GM06990 (cell line): ENCODE results near the gene TEX38.
"Not testable (repeated sequence)": the region's sequence is repeated elsewhere in the genome, so short reads cannot be mapped to it uniquely, and the experiment has no call there.

Source experiments
- DNase-seq: peaks from one replicate; pipeline ENCODE4 v3.0.0-alpha.2; 2011; ENCODE audit not compliant: insufficient read length; ENCODE audit errors: extremely low read depth
- H3K27me3 ChIP-seq: replicated peaks from 2 replicates; pipeline ENCODE4 v1.6.0; 2011; ENCODE audit warnings: low read length; ENCODE audit not compliant: control insufficient read depth, insufficient read depth
- H3K36me3 ChIP-seq: 2 replicates; pipeline ENCODE4 v1.5.1; 2011; ENCODE audit warnings: low read length; ENCODE audit not compliant: control insufficient read depth, insufficient read depth
- H3K4me3 ChIP-seq: replicated peaks from 2 replicates; pipeline ENCODE4 v1.5.1; 2011; ENCODE audit warnings: low read depth, mild to moderate bottlenecking, control low read depth, low read length
- TF ChIP-seq, protein P1 (sequence below): IDR thresholded peaks from 2 replicates; pipeline ENCODE4 v1.5.1; 2011; ENCODE audit warnings: low read length, control low read depth, mild to moderate bottlenecking, inconsistent platforms; ENCODE audit not compliant: insufficient read depth, poor library complexity, severe bottlenecking

Gene TEX38

DNA sequence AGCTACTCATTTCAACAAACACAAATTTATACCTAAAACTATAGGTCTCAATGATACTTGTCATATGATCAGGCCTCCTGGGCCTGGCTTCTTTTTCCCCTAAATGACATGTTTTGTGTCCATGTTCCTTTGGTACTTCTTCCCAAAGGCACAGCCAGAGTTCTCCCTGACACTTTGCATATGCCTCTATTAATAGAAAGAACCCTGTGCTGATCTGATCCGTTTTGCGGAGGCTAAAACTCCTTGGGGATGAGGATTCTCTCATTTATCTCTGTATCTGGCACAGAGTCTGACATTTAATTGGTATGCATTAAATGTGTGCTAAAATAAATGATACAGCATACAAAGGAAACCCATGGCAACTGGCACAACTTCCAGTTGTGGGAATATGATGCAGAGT, 15.0 kb upstream of the TEX38 start:
- TF ChIP-seq, protein P1, sequence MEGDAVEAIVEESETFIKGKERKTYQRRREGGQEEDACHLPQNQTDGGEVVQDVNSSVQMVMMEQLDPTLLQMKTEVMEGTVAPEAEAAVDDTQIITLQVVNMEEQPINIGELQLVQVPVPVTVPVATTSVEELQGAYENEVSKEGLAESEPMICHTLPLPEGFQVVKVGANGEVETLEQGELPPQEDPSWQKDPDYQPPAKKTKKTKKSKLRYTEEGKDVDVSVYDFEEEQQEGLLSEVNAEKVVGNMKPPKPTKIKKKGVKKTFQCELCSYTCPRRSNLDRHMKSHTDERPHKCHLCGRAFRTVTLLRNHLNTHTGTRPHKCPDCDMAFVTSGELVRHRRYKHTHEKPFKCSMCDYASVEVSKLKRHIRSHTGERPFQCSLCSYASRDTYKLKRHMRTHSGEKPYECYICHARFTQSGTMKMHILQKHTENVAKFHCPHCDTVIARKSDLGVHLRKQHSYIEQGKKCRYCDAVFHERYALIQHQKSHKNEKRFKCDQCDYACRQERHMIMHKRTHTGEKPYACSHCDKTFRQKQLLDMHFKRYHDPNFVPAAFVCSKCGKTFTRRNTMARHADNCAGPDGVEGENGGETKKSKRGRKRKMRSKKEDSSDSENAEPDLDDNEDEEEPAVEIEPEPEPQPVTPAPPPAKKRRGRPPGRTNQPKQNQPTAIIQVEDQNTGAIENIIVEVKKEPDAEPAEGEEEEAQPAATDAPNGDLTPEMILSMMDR: no peak
- no peak for DNase-seq
- Histone ChIP-seq H3K36me3 (peaks cover 1% of the 10 kb centered on the region), H3K27me3 (no peaks in the 10 kb centered on the region), H3K4me3 (no peak overlapping the region)

DNA sequence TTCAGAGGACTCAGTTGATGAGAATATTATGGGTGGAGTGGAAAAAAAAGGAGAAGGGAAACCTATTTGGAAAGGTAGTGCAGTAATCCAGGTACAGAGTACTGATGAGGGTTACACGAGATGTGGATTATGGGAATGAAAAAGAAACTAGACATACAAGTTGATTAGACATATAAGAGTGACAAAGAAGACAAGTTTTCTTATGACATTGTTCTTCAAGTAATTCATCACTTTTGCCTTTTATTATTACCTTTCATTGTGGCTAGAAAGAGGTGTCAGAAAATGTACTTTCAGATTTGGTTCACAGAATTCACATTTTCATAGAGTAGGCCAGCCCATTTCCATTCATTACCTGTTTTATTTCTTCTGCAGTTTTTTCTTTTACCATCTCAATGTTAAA, 13.9 kb upstream of the TEX38 start:
- H3K4me3 ChIP-seq: no peak overlapping the region
- TF ChIP-seq, protein P1: no peak
- H3K36me3 ChIP-seq: peaks cover 1% of the 10 kb centered on the region
- no peak for DNase-seq
- H3K27me3 ChIP-seq: no peaks in the 10 kb centered on the region

DNA sequence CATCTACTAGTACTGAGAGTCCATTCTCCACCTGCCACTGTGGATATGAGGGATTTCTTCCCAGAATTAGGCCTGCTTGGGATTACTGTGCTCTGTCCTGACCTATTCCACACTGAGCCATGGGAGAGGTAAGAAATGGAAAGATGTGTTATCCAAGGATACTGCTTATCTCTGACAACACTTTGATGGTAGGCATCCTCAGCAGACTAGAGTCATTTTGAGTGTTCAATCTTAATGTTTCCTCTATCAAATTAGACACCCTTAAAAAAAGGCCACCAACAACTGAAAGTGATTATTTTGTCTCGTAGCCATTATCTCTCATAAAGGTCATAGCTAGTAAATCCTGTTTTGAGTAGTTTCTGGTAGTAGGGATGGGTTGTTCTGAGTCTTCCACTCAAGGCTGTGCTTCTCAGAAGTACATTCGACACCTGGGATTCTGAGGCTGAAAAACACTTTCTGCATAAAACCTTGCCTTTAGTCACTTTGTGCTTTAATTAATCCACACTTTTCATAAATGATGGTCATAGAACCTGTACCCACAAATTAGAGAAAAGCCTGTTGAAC, 12.3 kb upstream of the TEX38 start:
- Histone ChIP-seq H3K27me3 (no peaks in the 10 kb centered on the region), H3K36me3 (peaks cover 1% of the 10 kb centered on the region), H3K4me3 (no peak overlapping the region)
- TF ChIP-seq, protein P1: no peak
- DNase-seq: no peak

DNA sequence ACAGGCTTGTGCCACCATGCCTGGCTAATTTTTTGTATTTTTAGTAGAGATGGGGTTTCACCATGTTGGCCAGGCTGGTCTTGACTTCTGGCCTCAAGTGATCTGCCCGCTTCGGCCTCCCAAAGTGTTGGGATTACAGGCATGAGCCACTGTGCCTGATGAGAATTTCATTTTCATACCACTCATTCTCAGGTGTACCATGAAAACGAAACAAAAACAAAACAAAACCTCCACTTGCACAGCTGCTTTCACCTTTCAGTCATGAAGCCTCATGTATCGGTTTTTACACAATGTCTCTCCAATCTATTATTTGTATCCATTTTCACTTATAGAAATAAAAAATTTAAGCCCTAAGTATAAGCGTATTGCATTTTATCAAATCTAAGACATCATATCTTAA, 11.5 kb upstream of the TEX38 start:
- H3K36me3 ChIP-seq, H3K4me3 ChIP-seq, H3K27me3 ChIP-seq, DNase-seq: not testable (repeated sequence)

DNA sequence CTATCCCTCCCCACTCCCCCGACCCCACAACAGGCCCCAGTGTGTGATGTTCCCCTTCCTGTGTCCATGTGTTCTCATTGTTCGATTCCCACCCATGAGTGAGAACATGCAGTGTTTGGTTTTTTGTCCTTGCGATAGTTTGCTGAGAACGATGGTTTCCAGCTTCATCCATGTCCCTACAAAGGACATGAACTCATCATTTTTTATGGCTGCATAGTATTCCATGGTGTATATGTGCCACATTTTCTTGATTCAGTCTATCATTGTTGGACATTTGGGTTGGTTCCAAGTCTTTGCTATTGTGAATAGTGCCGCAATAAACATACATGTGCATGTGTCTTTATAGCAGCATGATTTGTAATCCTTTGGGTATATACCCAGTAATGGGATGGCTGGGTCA, 8.7 kb upstream of the TEX38 start:
- not testable (repeated sequence) for DNase-seq, H3K4me3 ChIP-seq, H3K27me3 ChIP-seq, H3K36me3 ChIP-seq

DNA sequence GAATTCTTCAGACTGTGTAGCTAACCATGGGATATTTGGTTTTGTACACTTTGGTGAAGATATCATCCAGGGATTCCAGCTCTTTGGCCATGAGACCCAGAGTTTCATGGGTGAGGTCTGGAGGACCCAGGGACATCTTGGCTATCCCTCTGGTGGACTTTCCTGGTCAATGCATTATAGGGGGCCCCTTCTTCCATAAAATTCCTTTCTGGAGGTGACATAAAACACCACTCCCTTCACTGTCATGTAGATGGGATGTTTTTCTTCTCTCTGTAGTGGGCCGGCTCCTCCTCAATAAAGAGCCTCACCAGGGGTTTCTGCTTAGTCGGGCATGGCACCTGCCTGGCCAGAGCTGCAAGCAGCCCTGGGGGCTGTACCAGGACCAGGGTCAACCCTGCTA, 5.7 kb upstream of the TEX38 start:
- TF ChIP-seq, protein P1: no peak
- no peak for DNase-seq
- Histone ChIP-seq H3K27me3 (no peaks in the 10 kb centered on the region), H3K4me3 (no peak overlapping the region), H3K36me3 (no peaks in the 10 kb centered on the region; the same call in 1 of the 2 replicates)
